Pons (tissue), 1 donor: ENCODE results near the gene SUGCT.
A peak's percentile ranks its signal among the peaks of the same experiment; 100 is the strongest.
"Not testable (repeated sequence)": the region's sequence is repeated elsewhere in the genome, so short reads cannot be mapped to it uniquely, and the experiment has no call there.

ENCODE experiments used
- DNase-seq: peaks from one replicate; pipeline ENCODE4 v3.0.0-alpha.2; 2016; ENCODE audit warnings: low spot score

SUGCT gene

GRCh38 chr7:40134428-40135316 is at the start of gene SUGCT, which contains the start of gene MPLKIP:
SUGCT (plus strand) TSS chr7:40135005.
MPLKIP (minus strand) TSS chr7:40134622; CDS start chr7:40134567, 55 bp downstream.
- DNase-seq, result peak; percentile 93

GRCh38 chr7:40092182-40092581 is 42.6 kb upstream of the SUGCT start:
- no peak for DNase-seq

GRCh38 chr7:40093631-40094350 is 41.0 kb upstream of the SUGCT start:
- DNase-seq, result no peak

GRCh38 chr7:40095230-40095629 is 39.6 kb upstream of the SUGCT start:
- DNase-seq, result no peak

- no peak for DNase-seq
Observed at GRCh38 chr7:40095695-40096327, 39.0 kb upstream of the SUGCT start.

GRCh38 chr7:40097728-40098127 is 37.1 kb upstream of the SUGCT start:
- DNase-seq, result no peak

- DNase-seq, result no peak
Observed at GRCh38 chr7:40098810-40099209, 36.0 kb upstream of the SUGCT start.

- DNase-seq, result no peak
Observed at GRCh38 chr7:40099837-40100236, 35.0 kb upstream of the SUGCT start.

GRCh38 chr7:40101201-40101600 is 33.6 kb upstream of the SUGCT start:
- no peak for DNase-seq

- no peak for DNase-seq
Observed at GRCh38 chr7:40102897-40103296, 31.9 kb upstream of the SUGCT start.

- DNase-seq, result no peak
Observed at GRCh38 chr7:40105879-40106473, 28.8 kb upstream of the SUGCT start.

GRCh38 chr7:40115936-40116335 is 18.9 kb upstream of the SUGCT start:
- DNase-seq, result no peak

- DNase-seq, result not testable (repeated sequence)
Observed at GRCh38 chr7:40117199-40117598, 17.6 kb upstream of the SUGCT start.

GRCh38 chr7:40118201-40118600 is 16.6 kb upstream of the SUGCT start:
- not testable (repeated sequence) for DNase-seq

GRCh38 chr7:40120020-40120419 is 14.8 kb upstream of the SUGCT start:
- DNase-seq, result no peak

GRCh38 chr7:40122100-40122939 is 12.5 kb upstream of the SUGCT start:
- not testable (repeated sequence) for DNase-seq

GRCh38 chr7:40122940-40123254 is 11.9 kb upstream of the SUGCT start:
- no peak for DNase-seq

- DNase-seq, result peak; percentile 24
Observed at GRCh38 chr7:40133561-40134427, 1.0 kb upstream of the SUGCT start.

- DNase-seq, result no peak
Observed at GRCh38 chr7:40135317-40135610, 459 bp downstream of the SUGCT start.

- DNase-seq, result no peak
Observed at GRCh38 chr7:40137563-40137962, 2.8 kb downstream of the SUGCT start.

GRCh38 chr7:40138973-40139372 is 4.2 kb downstream of the SUGCT start:
- no peak for DNase-seq
